Stimulated activated naive B cell treated with anti-CD40 and anti-IgM and Interleukin-4, amounts not matched to agents 10 μg/mL and 1 μg/mL and 100 μg/mL, for 72 hours (primary cell): ENCODE results near the gene CRTC3.
"Not testable (repeated sequence)": the region's sequence is repeated elsewhere in the genome, so short reads cannot be mapped to it uniquely, and the experiment has no call there.

ENCODE experiments used
- ATAC-seq, 2 donors: fragments of 150-1000 bp; cut with Tn5 transposase; replicated peaks; 2 replicates each; pipeline ENCODE4 v1.10.0; 2021; ENCODE audit warnings: moderate library complexity in 1 of 2
- DNase-seq: peaks from one replicate; pipeline ENCODE4 v3.0.0; 2021
- H3K27ac Mint-ChIP-seq: one replicate; pipeline ENCODE4 v1.8.0; 2022; ENCODE audit warnings: mild to moderate bottlenecking, mixed read lengths
- H3K27me3 Mint-ChIP-seq, 2 donors: one replicate each; pipeline ENCODE4 v1.8.0; 2022; ENCODE audit warnings: mixed read lengths in 2 of 2
- H3K36me3 Mint-ChIP-seq, 2 donors: one replicate each; pipeline ENCODE4 v1.8.0; 2022; ENCODE audit warnings: mixed read lengths in 2 of 2, mild to moderate bottlenecking in 1 of 2
- H3K4me1 Mint-ChIP-seq, 2 donors: one replicate each; pipeline ENCODE4 v1.8.0; 2022; ENCODE audit warnings: mixed read lengths in 2 of 2, mild to moderate bottlenecking in 1 of 2
- H3K4me3 Mint-ChIP-seq, 2 donors: one replicate each; pipeline ENCODE4 v1.8.0; 2022; ENCODE audit warnings: mild to moderate bottlenecking in 2 of 2, mixed read lengths in 2 of 2, moderate library complexity in 1 of 2
- H3K9me3 Mint-ChIP-seq, 2 donors: one replicate each; pipeline ENCODE4 v1.8.0; 2022; ENCODE audit warnings: mixed read lengths in 2 of 2, mild to moderate bottlenecking in 1 of 2

Gene CRTC3

DNA sequence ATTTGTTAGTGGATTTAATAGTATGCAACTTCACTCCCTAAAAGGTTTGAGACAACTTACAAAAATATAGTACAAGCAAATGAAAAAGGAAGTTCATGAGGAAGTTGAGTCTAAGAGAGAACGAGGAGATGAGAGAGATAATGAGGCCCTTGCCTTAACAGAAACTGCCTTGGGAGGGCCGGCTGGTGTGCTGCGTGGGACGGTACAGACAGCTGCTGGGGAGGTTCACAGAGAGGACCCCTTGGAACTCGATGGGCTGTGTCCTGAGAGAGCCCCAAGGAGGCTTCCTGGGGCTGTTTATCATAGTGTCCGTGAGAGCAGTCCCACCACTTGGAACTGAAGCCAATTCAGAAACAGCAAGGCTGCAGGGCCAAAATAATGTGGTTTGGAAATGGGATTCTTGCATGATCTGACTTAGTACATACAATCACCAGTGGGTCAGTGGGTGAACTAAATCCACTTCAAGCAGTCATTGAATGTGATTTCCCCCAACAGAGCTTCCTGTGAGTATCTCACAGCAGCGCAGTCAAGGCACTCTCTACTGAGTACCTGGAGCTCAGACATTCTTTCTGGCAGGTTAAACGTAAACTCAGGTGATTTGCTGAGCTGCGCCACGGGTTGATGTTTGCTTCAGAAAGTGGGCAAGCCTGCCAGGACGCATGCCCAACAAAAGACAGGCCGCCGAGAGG lies 90.8 kb downstream of the CRTC3 start:
- Mint-ChIP-seq H3K27ac (peak overlapping the region; percentile 90), H3K9me3 (no peaks in the 10 kb centered on the region), H3K27me3 (no peaks in the 10 kb centered on the region), H3K36me3 (peaks cover 18 to 24% of the 10 kb centered on the region in 2 donors), H3K4me1 (peaks cover 19 to 20% of the 10 kb centered on the region in 2 donors), H3K4me3 (peak overlapping the region in 1 of 2 donors; percentile 46)
- DNase-seq (peak; percentile 23), ATAC-seq (peak; percentile 95 to 96)

DNA sequence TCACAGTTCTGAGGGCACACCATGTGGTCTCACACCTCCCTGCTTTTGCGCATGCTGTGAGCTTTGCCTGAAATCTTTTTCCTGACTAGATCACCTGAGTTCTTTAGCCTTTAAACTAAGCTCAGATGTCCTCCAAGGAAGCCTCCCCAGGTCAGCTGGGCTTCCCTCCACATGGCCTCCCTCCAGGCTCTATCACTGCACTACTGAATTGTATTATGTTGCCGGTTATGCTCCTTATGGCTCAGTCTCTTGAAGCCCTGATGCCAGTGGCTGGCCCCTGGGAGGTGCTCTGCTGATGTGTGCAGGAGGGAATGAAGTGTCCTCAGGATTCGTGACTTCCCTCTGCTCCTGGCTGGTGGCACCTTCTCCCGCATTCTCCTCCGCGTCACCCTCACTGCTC lies 94.1 kb downstream of the CRTC3 start:
- ATAC-seq, result no peak
- H3K27ac Mint-ChIP-seq, result no peak overlapping the region
- peaks cover 12 to 15% of the 10 kb centered on the region in 2 donors for H3K4me1 Mint-ChIP-seq
- no peak for DNase-seq
- H3K36me3 Mint-ChIP-seq, result peaks cover 8 to 15% of the 10 kb centered on the region in 2 donors
- no peak overlapping the region for H3K4me3 Mint-ChIP-seq
- no peaks in the 10 kb centered on the region for H3K27me3 Mint-ChIP-seq
- no peaks in the 10 kb centered on the region for H3K9me3 Mint-ChIP-seq

DNA sequence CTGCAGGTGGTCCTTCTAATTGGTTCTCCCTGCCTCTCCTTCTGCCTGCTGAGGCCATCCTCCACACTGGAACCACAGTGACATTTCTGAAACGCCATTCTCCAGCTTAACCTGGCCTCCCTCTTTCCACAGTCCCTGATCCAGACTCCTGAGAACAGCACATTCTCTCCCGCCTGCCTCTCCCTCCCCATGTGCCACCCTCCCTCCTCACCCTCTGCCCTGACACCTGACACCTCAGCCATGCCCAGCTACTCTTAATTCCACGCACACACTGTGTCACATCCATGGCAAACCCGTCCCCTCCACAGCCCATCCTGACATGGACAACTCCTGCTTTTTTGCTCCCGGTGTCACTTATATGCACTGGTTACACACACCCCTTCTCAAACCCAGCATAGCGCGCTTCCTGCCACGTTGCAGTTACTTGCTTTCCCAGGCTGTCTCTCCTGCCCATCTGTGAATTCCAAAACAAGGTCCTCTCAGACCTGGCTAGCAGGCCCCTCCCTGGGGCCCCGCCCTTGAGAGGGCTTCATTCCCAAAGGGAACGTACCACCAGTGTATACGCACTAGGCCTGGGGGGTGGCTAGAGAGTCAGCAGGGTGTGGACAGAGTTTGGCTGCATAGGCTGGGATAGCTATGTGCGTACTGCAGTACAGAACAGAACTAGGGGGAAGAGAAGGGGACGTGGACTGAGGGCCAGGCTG lies 94.7 kb downstream of the CRTC3 start:
- Mint-ChIP-seq H3K4me1 (peaks cover 12 to 15% of the 10 kb centered on the region in 2 donors), H3K27ac (no peak overlapping the region), H3K4me3 (no peak overlapping the region), H3K36me3 (peaks cover 11 to 20% of the 10 kb centered on the region in 2 donors), H3K27me3 (no peaks in the 10 kb centered on the region), H3K9me3 (no peaks in the 10 kb centered on the region)
- no peak for DNase-seq
- ATAC-seq, result no peak

DNA sequence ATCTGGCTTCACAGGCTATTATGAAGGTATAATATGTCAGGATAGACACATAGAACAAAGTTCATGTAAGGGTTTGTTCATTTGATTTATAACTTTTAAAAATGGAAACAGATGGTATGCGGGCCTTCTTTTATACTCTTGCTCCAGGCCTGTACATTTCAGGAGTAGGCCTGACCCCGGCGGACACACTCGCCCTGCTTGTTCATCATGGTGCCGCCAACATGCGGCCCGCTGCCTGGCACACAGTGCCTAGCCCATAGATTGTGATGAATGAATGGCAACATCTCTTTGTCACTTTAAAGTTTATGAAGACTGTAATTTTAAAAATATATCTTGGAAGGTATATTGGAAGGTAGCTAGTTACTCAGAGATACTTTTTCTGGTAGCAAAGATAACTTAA lies 95.3 kb downstream of the CRTC3 start:
- DNase-seq (no peak), ATAC-seq (no peak)
- no peak overlapping the region for H3K4me3 Mint-ChIP-seq
- peaks cover 7 to 10% of the 10 kb centered on the region in 2 donors for H3K4me1 Mint-ChIP-seq
- H3K9me3 Mint-ChIP-seq, result no peaks in the 10 kb centered on the region
- no peaks in the 10 kb centered on the region for H3K27me3 Mint-ChIP-seq
- no peak overlapping the region for H3K27ac Mint-ChIP-seq
- H3K36me3 Mint-ChIP-seq, result peaks cover 14 to 22% of the 10 kb centered on the region in 2 donors

DNA sequence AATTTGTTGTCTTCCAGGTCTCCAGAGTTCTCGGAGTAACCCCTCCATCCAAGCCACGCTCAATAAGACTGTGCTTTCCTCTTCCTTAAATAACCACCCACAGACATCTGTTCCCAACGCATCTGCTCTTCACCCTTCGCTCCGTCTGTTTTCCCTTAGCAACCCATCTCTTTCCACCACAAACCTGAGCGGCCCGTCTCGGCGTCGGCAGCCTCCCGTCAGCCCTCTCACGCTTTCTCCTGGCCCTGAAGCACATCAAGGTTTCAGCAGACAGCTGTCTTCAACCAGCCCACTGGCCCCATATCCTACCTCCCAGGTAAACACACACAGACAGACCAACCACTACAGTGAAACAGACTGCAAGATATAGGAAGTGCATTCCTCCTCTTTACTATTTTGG lies 99.5 kb downstream of the CRTC3 start:
- H3K9me3 Mint-ChIP-seq, result no peaks in the 10 kb centered on the region
- H3K4me3 Mint-ChIP-seq, result no peak overlapping the region
- ATAC-seq, result no peak
- peaks cover 17 to 37% of the 10 kb centered on the region in 2 donors for H3K36me3 Mint-ChIP-seq
- no peaks in the 10 kb centered on the region for H3K4me1 Mint-ChIP-seq
- no peak overlapping the region for H3K27ac Mint-ChIP-seq
- H3K27me3 Mint-ChIP-seq, result no peaks in the 10 kb centered on the region
- no peak for DNase-seq

DNA sequence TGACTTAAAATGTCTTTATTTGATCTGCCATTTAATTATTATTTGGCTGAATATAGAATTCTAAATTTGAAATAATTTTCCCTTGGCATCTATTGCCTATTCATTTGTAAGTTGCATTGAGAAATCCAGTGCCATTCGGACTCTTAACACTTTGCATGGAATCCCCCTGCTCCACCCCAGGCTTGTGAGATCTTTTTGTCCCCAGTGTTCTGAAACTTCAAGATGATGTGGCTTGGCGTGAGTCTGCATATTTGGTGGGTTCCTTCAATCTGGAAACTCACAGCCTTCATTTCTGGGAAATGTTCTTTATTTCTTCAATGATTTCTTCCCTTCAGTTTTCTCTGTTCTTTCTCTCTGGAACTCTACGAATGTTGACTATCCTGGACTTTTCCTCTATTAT lies 103.6 kb downstream of the CRTC3 start:
- DNase-seq, result no peak
- ATAC-seq, result no peak
- no peak overlapping the region for H3K4me3 Mint-ChIP-seq
- no peak overlapping the region for H3K27ac Mint-ChIP-seq
- H3K9me3 Mint-ChIP-seq, result no peaks in the 10 kb centered on the region
- H3K4me1 Mint-ChIP-seq, result no peaks in the 10 kb centered on the region
- H3K36me3 Mint-ChIP-seq, result peaks cover 26 to 39% of the 10 kb centered on the region in 2 donors
- H3K27me3 Mint-ChIP-seq, result no peaks in the 10 kb centered on the region

DNA sequence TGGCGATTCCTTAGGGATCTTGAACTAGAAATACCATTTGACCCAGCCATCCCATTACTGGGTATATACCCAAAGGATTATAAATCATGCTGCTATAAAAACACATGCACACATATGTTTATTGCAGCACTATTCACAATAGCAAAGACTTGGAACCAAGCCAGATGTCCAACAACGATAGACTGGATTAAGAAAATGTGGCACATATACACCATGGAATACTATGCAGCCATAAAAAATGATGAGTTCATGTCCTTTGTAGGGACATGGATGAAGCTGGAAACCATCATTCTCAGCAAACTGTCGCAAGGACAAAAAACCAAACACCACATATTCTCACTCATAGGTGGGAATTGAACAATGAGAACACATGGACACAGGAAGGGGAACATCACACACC lies 107.3 kb downstream of the CRTC3 start:
- ATAC-seq, H3K9me3 Mint-ChIP-seq, DNase-seq, H3K4me3 Mint-ChIP-seq, H3K27ac Mint-ChIP-seq, H3K4me1 Mint-ChIP-seq, H3K27me3 Mint-ChIP-seq: not testable (repeated sequence)
- peaks cover 23 to 38% of the 10 kb centered on the region in 2 donors for H3K36me3 Mint-ChIP-seq

DNA sequence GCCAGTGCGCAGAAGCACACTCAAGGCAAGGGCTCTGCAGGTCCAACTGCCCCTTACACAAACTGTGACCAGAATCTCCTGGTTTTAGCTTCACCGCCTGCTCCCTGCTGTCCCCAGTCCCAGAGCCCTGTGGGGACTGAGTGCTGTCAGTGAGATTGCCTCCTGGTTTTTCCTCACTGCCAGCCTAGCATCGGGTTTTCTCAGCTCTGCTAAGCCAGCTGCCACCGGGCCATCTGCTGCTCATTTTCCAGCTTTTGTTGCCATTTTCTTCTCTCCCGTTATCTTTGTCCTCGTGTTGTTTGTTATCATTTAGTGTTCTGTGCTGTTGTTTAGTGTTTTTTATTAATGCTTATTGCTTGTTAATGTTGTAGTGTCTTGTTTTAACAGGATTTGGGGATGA lies 108.0 kb downstream of the CRTC3 start:
- no peak overlapping the region for H3K27ac Mint-ChIP-seq
- ATAC-seq (no peak), DNase-seq (no peak)
- H3K4me3 Mint-ChIP-seq, result no peak overlapping the region
- H3K4me1 Mint-ChIP-seq, result no peaks in the 10 kb centered on the region
- no peaks in the 10 kb centered on the region for H3K27me3 Mint-ChIP-seq
- H3K36me3 Mint-ChIP-seq, result peaks cover 30 to 42% of the 10 kb centered on the region in 2 donors
- no peaks in the 10 kb centered on the region for H3K9me3 Mint-ChIP-seq

DNA sequence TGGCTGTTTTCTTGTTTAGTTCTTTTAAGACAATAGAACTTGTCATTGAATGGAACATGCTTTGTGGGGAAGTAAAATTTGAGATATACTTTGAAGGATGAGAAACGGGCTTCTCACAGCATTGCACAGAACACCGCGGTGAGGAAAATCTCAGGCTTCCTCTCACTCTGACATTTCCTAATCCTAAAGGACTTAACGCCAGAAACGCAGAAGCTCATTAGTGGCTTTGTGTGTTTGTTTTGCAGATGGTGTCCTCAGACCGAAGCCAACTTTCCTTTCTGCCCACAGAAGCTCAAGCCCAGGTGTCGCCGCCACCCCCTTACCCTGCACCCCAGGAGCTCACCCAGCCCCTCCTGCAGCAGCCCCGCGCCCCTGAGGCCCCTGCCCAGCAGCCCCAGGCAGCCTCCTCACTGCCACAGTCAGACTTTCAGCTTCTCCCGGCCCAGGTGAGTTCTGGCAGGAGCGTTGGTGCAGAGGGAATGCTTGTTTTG lies 108.5 kb downstream of the CRTC3 start:
- no peak for DNase-seq
- H3K27me3 Mint-ChIP-seq, result no peaks in the 10 kb centered on the region
- peaks cover 0 to 2% of the 10 kb centered on the region in 2 donors for H3K4me1 Mint-ChIP-seq
- no peak overlapping the region for H3K4me3 Mint-ChIP-seq
- no peak overlapping the region for H3K27ac Mint-ChIP-seq
- no peaks in the 10 kb centered on the region for H3K9me3 Mint-ChIP-seq
- no peak for ATAC-seq
- peaks cover 36 to 44% of the 10 kb centered on the region in 2 donors for H3K36me3 Mint-ChIP-seq

DNA sequence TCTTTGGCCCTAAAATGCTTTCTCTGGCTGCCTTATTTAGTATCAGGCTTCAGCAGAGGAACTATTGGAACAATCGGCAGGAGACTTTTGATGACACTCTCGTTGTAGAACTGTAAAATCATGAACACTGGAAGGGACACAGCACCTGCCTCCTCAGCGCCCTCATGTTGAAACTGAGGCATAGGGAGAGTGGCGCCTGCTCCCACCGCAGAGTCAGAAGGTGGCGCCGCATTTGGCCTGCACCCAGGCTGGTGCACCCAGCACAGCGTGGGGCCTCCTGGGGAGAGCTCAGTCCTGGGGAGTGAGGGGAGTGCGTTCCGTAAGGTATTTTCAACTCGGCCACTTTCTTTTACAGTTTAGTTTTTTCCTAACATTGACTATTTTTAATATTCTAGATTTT lies 109.2 kb downstream of the CRTC3 start:
- Mint-ChIP-seq H3K9me3 (no peaks in the 10 kb centered on the region), H3K27ac (no peak overlapping the region), H3K4me1 (peaks cover 0 to 2% of the 10 kb centered on the region in 2 donors), H3K27me3 (no peaks in the 10 kb centered on the region), H3K36me3 (peaks cover 35 to 46% of the 10 kb centered on the region in 2 donors), H3K4me3 (no peak overlapping the region)
- no peak for DNase-seq
- no peak for ATAC-seq

DNA sequence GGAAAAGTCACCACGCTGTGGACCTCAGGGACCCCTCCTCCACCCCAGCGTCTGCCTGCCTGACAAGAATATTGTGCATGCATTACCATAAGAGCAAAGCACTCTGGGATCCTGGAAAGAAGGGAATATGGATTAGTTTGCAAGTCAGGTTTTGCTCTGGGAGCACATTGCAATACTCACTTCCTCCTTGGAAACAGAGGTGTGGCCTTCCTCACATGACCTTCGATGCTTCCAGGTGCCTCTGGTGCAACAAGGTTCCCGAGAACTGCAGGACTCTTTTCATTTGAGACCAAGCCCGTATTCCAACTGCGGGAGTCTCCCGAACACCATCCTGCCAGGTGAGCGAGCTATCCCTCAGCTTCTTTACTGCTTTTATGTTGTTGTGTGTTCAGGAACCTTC lies 111.1 kb downstream of the CRTC3 start:
- H3K27ac Mint-ChIP-seq, result no peak overlapping the region
- H3K9me3 Mint-ChIP-seq, result no peaks in the 10 kb centered on the region
- no peak overlapping the region for H3K4me3 Mint-ChIP-seq
- H3K27me3 Mint-ChIP-seq, result no peaks in the 10 kb centered on the region
- DNase-seq (no peak), ATAC-seq (no peak)
- peaks cover 24 to 37% of the 10 kb centered on the region in 2 donors for H3K36me3 Mint-ChIP-seq
- peaks cover 0 to 2% of the 10 kb centered on the region in 2 donors for H3K4me1 Mint-ChIP-seq

DNA sequence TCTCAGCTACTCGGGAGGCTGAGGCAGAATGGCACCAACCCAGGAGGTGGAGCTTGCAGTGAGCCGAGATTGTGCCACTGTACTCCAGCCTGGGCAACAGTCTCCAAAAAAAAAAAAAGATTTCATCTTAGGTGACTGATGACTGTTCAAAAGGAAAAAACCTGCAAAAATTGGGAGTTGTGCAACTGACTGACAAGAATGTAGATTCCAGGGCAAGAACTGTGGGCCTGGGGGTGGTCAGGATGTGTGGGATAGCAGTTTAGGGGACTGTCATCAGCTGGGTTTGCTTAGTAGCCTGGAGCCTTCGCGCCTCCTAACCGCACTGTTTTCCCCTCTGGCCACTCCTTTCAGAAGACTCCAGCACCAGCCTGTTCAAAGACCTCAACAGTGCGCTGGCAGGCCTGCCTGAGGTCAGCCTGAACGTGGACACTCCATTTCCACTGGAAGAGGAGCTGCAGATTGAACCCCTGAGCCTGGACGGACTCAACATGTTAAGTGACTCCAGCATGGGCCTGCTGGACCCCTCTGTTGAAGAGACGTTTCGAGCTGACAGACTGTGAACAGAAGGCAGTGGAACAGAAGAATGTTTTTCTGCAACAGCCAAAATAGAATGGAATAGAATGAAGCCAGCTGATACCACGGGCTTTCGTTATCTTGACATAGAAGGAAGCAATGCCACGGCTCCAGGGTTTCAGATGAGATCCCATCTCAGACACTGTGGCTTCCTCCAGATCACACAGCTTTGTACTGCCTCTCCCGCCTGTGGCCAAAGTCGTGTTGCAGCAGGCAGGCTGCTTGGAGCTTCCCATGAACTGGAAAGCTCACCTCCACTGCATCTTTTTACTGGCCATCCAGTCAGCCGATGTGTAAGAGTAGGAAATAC lies 112.1 kb downstream of the CRTC3 start:
- Mint-ChIP-seq H3K9me3 (no peaks in the 10 kb centered on the region), H3K27me3 (no peaks in the 10 kb centered on the region), H3K27ac (no peak overlapping the region), H3K4me1 (peaks cover 0 to 6% of the 10 kb centered on the region in 2 donors), H3K4me3 (no peak overlapping the region), H3K36me3 (peaks cover 22 to 41% of the 10 kb centered on the region in 2 donors)
- no peak for DNase-seq
- ATAC-seq, result no peak

DNA sequence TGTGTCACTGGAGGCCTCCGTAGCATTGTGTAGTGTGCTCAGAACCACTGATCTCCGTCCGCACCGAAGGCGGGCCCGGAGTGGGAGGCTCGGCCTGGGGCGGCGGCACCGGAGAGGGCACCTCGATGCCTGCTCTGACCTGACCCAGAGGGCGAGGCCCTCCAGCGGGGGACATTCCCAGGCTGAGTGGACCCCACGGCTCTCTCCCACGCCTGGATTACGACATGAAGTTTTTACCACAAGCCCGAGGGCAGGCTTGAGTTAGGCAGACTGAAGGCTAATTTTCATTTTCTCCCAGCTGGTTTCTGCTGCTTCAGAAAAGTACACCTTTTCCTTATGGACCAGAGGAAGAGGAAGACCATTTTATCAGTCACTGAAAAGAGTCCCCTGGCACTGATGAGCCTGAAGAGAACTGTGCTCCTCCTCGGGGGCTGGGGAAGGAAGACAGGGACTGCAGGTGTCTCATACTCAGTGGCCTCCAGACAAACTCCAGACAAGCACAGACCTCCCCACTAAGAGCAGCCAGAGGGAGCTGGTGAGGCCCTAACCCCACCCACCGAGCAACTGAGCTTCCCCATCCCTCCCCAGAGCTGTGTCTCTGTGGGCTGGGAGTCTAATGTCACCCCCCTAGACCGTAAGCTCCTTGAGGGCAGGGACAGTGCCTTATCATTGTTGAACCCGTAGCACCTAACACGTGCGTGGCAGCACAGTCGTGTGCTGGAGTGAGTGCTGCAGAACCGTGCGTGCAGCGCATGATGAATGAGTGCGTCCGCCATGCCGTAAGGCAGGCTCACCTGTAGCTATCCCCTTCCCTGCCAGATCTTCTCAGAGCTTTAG lies 113.0 kb downstream of the CRTC3 start:
- peaks cover 0 to 6% of the 10 kb centered on the region in 2 donors for H3K4me1 Mint-ChIP-seq
- no peak for DNase-seq
- no peak overlapping the region for H3K4me3 Mint-ChIP-seq
- H3K36me3 Mint-ChIP-seq, result peaks cover 22 to 41% of the 10 kb centered on the region in 2 donors
- no peaks in the 10 kb centered on the region for H3K9me3 Mint-ChIP-seq
- ATAC-seq, result no peak
- no peaks in the 10 kb centered on the region for H3K27me3 Mint-ChIP-seq
- peak overlapping the region; percentile 20 for H3K27ac Mint-ChIP-seq

DNA sequence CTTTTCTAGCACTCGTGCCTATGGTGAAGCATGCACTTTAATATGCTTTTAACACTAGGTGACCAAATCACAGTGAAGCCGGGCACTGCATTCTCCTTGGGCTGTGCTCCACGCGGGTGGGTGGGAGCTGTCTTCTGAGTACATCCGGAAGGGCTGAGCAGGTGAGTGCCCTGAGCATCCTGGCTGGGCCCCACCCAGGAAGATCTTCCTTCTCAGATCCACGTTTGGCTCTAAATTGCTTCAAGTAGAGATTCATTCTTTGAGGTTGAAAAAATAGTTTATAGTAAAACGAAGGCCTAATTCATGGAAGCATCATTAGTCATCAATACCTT lies 113.5 kb downstream of the CRTC3 start:
- ATAC-seq (no peak), DNase-seq (no peak)
- Mint-ChIP-seq H3K4me1 (peaks cover 4 to 8% of the 10 kb centered on the region in 2 donors), H3K36me3 (peaks cover 19 to 41% of the 10 kb centered on the region in 2 donors), H3K9me3 (no peaks in the 10 kb centered on the region), H3K27me3 (peaks cover 3 to 4% of the 10 kb centered on the region in 2 donors), H3K4me3 (no peak overlapping the region), H3K27ac (peak overlapping the region; percentile 37)
